Kidney (tissue), 14 donors: ENCODE measurements around the gene PPP1R12B. TPM values are rescaled to one million over a fixed set of nuclear protein-coding genes. Genes with fewer than 3 reads are reported as not detected.
"Not testable (repeated sequence)": the region's sequence is repeated elsewhere in the genome, so short reads cannot be mapped to it uniquely, and the experiment has no call there.

Experiments used
- DNase-seq, 5 donors: peaks; one replicate each; pipeline ENCODE4 v3.0.0-alpha.2; 2013 to 2020
- FAIRE-seq: peaks from 2 replicates; lab custom pipeline; 2012; peaks lifted over from hg19 to GRCh38; lab: Jason Lieb, UNC
- H3K27ac ChIP-seq, 2 donors: one replicate each; pipeline ENCODE4 v1.7.0; 2013; ENCODE audit warnings: low read depth in 2 of 2, low read length in 2 of 2, inconsistent platforms in 1 of 2
- H3K27me3 ChIP-seq: one replicate; pipeline ENCODE4 v1.7.1; 2013; ENCODE audit warnings: low read length, inconsistent platforms; ENCODE audit not compliant: control insufficient read depth, insufficient read depth
- H3K36me3 ChIP-seq, 3 donors: one replicate each; pipeline versions ENCODE4 v1.7.0 to v1.7.1; 2013; ENCODE audit warnings: low read length in 3 of 3, control low read depth in 1 of 3, inconsistent platforms in 1 of 3; ENCODE audit not compliant: insufficient read depth in 3 of 3, control insufficient read depth in 2 of 3
- H3K4me1 ChIP-seq, 3 donors: one replicate each; pipeline versions ENCODE4 v1.7.0 to v1.7.1; 2013; ENCODE audit warnings: low read length in 3 of 3, inconsistent platforms in 1 of 3, low read depth in 1 of 3; ENCODE audit not compliant: control insufficient read depth in 2 of 3, insufficient read depth in 2 of 3
- H3K4me3 ChIP-seq, 3 donors: one replicate each; pipeline versions ENCODE4 v1.7.0 to v1.8.1; 2013; ENCODE audit warnings: low read length in 3 of 3, control low read depth in 1 of 3, inconsistent platforms in 1 of 3
- H3K9ac ChIP-seq, 3 donors: one replicate each; pipeline versions ENCODE4 v1.7.0 to v1.7.1; 2013; ENCODE audit warnings: low read length in 3 of 3, control low read depth in 1 of 3, inconsistent platforms in 1 of 3
- H3K9me3 ChIP-seq, 3 donors: one replicate each; pipeline versions ENCODE4 v1.7.0 to v1.7.1; 2013; ENCODE audit warnings: low read length in 3 of 3, control low read depth in 1 of 3, inconsistent platforms in 1 of 3; ENCODE audit not compliant: control insufficient read depth in 2 of 3, insufficient read depth in 1 of 3
- CTCF ChIP-seq: IDR thresholded peaks from 3 replicates; pipeline ENCODE4 v1.5.1; 2012; ENCODE audit warnings: mild to moderate bottlenecking, moderate library complexity, borderline replicate concordance; ENCODE audit not compliant: insufficient read depth; ENCODE audit errors: extremely low read depth
- intact Hi-C: fragments of 100-400 bp; cut with DNase I; formaldehyde crosslinking; loops from one replicate; pipeline ENCODE4 v1.11.1; 2022
- polyA plus RNA-seq: library from polyadenylated mRNA; stranded (reverse); fragments of 350-450 nt; fragmentation: Illumina TruSeq; extraction: RNeasy Lipid Tissue Mini Kit (QIAGEN cat#74804); gene quantifications from one replicate; pipeline ENCODE4 v1.2.3, GENCODE V29; 2014; ENCODE audit warnings: low read depth, low replicate concordance; ENCODE audit not compliant: insufficient read depth
- total RNA-seq: library from RNA; stranded (reverse); fragmentation: NEBNext Ultra II Directional; extraction: Animal tissue kit (Norgen Biotek cat#: 25700); gene quantifications from one replicate; pipeline ENCODE4 v1.2.1, GENCODE V29; 2021
- donor health status: control.
- donor health status: control.
- donor health status: control.
- donor health status: control.
- donor health status: control.
- donor health status: DM: yes; HTN: yes; CAD: no.
- donor health status: Normal renal cell carcinoma (clear cell type).

PPP1R12B gene
- total and polyA plus RNA-seq, 2 donors from 2014 or later: 5.7 to 40.0 TPM

GRCh38 chr1:202521886-202522285 is 173.4 kb downstream of the PPP1R12B start:
- Histone ChIP-seq H3K9ac (no peak overlapping the region), H3K27me3 (no peaks in the 10 kb centered on the region), H3K4me1 (no peaks in the 10 kb centered on the region), H3K36me3 (no peaks in the 10 kb centered on the region), H3K9me3 (no peaks in the 10 kb centered on the region), H3K27ac (no peak overlapping the region), H3K4me3 (no peak overlapping the region)
- FAIRE-seq: no peak
- DNase-seq: no peak
- no peak for TF ChIP-seq CTCF
- intact Hi-C loops: no loop called here

GRCh38 chr1:202526056-202526455 is 177.6 kb downstream of the PPP1R12B start:
- intact Hi-C loops, H3K4me3 ChIP-seq, H3K36me3 ChIP-seq, H3K27me3 ChIP-seq, FAIRE-seq, H3K9me3 ChIP-seq, H3K4me1 ChIP-seq, H3K27ac ChIP-seq, DNase-seq, H3K9ac ChIP-seq: not testable (repeated sequence)

GRCh38 chr1:202528096-202528722 is 179.7 kb downstream of the PPP1R12B start:
- FAIRE-seq, DNase-seq, H3K9ac ChIP-seq, H3K4me1 ChIP-seq, H3K36me3 ChIP-seq, intact Hi-C loops, H3K9me3 ChIP-seq, H3K4me3 ChIP-seq, H3K27ac ChIP-seq, H3K27me3 ChIP-seq: not testable (repeated sequence)

DNA sequence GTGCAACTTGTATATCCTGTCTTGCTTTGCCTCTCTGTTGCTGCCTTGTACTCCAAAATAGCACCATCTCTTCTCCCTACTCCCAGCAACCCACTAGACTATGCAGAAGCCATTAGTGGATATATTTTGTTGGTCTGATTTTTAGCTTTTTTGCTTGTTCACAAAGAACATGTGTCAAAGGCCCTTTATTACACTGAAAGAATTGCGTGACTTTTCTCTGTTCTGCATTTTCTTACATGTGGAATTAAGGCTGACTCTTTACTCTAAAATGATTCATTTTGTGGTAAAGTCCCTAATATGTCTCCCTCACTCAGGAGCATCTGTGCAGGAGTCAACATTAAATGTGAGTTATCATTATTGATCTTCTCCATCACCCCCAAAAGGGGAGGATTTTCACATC is 182.2 kb downstream of the PPP1R12B start:
- DNase-seq, H3K27me3 ChIP-seq, H3K4me3 ChIP-seq, H3K27ac ChIP-seq, FAIRE-seq, intact Hi-C loops, H3K9ac ChIP-seq, H3K36me3 ChIP-seq, H3K9me3 ChIP-seq, H3K4me1 ChIP-seq: not testable (repeated sequence)

DNA sequence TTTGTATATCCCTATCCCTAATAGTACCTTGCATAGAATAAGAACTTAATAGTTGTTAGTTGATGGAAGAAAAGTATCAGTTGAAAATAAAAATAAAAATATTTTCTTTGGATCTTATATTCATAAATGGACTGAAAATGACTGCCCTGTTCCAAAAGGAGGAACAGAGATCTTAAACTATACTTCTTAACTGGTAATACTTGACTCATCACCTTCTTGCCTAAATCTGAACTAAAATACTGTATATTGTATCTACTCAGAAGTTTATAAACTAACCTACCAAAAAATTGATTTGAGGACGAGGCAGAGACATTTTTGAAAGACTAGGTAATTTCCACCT is 182.9 kb downstream of the PPP1R12B start:
- TF ChIP-seq CTCF: no peak
- no peak for FAIRE-seq
- no peaks in the 10 kb centered on the region for H3K4me1 ChIP-seq
- H3K4me3 ChIP-seq: no peak overlapping the region
- H3K27ac ChIP-seq: no peak overlapping the region
- H3K36me3 ChIP-seq: no peaks in the 10 kb centered on the region
- intact Hi-C loops: no loop called here
- DNase-seq: no peak
- no peaks in the 10 kb centered on the region for H3K9me3 ChIP-seq
- H3K9ac ChIP-seq: no peak overlapping the region
- H3K27me3 ChIP-seq: no peaks in the 10 kb centered on the region

GRCh38 chr1:202531812-202532616 is 183.5 kb downstream of the PPP1R12B start:
- H3K4me1 ChIP-seq, H3K4me3 ChIP-seq, H3K9me3 ChIP-seq, DNase-seq, H3K27ac ChIP-seq, H3K9ac ChIP-seq, H3K36me3 ChIP-seq, H3K27me3 ChIP-seq, intact Hi-C loops, FAIRE-seq: not testable (repeated sequence)

DNA sequence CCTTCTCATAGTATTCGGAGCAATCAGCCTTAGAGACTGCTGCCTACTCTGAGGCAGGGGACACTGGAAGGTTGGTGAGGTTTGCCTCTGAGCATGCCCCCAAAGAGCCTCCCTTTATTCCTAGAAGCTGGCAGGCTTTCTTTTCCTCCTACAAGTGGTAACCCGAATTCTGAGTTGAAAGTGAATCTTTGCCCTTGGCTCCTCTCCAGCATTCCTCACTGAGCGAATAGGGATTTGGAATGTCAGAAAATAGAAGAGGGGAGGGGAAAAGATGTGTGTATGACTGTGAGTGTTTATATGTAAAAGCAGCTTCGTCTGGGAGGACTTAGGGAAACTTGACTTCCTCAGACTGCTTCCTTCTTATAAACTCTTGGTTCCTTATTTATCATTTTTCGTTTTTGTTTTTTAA is 190.7 kb downstream of the PPP1R12B start:
- peak overlapping the region in 2 of 3 donors; percentile 40 to 66 for H3K9ac ChIP-seq
- H3K27me3 ChIP-seq, H3K36me3 ChIP-seq, H3K4me1 ChIP-seq, H3K9me3 ChIP-seq, intact Hi-C loops: not testable (repeated sequence)
- FAIRE-seq (peak; percentile 85), DNase-seq (peak in 3 of 5 donors; percentile 28 to 88 (median 66))
- H3K4me3 ChIP-seq: peak overlapping the region; percentile 59 to 72 (median 61)
- peak overlapping the region; percentile 27 to 86 for H3K27ac ChIP-seq
